HG03439 (cell line): ENCODE data around the gene HIPK2.
"Not testable (repeated sequence)": the region's sequence is repeated elsewhere in the genome, so short reads cannot be mapped to it uniquely, and the experiment has no call there.

Experiments
- ATAC-seq: cut with Tn5 transposase; IDR thresholded peaks from one replicate; pipeline ENCODE4 v1.9.1; 2021; ENCODE audit warnings: mild to moderate bottlenecking, moderate library complexity; ENCODE audit not compliant: unreplicated experiment

HIPK2 gene

DNA sequence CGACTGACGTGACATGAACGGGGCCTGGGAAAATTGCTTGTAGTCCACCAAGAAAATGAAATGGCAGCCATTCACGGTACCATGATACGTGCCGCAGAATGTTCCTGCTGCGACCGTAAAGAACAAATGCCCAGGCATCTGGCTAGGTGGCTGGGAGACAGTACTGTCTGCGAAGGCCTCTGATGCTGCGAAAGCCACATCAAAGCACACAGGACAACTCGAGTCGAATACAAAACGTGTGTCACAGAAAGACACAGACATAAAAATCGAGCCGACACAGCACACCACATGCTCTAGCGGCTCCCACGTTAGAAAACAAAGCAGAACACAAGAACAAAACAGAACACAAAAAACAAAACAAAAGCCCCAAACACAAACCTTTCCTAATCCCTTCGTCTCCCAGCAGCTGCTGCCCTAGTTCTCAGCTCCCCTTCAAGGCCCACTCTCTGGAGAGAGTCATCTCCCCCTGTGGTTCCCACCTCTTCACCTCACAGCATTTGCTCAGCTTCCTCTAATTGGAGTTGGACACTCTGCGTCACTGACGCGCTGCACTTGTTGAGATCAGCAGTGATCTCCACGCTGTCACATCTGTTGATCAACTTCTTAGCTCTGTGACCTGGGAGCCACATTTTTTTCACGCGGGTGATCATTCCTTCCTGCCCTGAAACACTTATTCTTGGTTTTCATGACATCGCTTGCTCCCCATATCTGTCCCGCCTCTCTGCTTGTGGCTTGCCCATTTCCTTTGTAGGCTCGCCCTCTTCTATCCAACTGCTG, 142.1 kb downstream of the HIPK2 start:
- no peak for ATAC-seq

DNA sequence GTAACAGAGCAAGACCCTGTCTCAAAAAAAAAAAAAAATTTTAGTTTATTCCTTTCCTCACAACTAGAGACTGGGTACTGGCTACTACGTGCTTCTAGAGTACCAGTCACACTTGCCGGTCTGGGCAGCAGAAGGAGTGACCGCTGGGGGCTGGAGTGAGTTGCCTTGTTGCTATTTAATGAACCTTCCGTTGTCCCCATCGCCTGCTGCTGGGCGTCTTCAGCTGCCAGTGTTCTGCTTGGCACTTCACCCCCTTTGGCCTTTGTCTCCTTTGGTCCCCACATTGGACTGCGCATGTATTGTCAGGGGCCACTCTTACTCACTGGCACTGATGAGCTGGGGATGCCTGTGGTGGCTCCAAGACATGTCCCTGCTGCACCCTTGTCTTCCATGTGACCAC, 143.7 kb downstream of the HIPK2 start:
- no peak for ATAC-seq

- ATAC-seq, result no peak
Observed at GRCh38 chr7:139631520-139632031, 146.2 kb downstream of the HIPK2 start.

- ATAC-seq, result no peak
Observed at GRCh38 chr7:139630643-139631519, 146.9 kb downstream of the HIPK2 start.

- no peak for ATAC-seq
Observed at GRCh38 chr7:139629392-139630082, 148.3 kb downstream of the HIPK2 start.

DNA sequence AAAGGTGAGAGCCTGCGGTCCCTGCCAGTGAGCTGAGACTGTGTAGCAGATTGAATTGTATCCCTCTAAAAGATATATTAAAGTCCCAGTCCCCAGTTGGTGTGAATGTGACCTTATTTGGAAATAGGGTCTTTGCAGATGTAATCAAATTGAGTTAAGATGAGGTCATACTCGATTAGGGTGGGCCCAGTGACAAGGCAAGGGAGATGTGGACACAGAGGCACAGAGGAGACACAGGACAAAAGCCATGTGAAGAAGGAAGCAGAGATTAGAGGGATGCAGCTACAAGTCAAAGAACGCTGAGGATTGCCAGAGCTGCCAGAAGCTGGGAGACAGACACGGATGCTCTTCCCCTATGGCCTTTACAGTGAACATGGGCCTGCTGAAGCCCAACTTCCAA, 150.0 kb downstream of the HIPK2 start:
- ATAC-seq, result no peak

DNA sequence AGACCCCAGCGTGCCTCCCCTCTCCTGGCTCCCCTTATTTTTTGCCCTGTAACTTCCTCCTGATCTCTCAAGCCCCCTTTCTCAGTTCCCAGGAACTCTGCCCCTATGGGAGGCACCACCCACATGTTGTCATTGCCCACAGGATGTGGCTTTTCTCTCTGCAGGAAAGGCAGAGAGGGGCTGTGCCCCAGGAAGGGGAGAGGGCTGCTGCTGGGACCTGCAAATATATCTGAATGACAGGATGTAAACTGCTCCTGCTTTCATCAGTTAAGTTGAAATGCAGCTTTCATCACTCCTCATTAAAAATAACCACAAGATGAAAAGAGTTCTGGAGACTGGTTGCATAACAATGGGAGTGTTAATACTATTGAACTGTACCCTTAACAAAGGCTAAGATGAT, 151.0 kb downstream of the HIPK2 start:
- ATAC-seq, result no peak

DNA sequence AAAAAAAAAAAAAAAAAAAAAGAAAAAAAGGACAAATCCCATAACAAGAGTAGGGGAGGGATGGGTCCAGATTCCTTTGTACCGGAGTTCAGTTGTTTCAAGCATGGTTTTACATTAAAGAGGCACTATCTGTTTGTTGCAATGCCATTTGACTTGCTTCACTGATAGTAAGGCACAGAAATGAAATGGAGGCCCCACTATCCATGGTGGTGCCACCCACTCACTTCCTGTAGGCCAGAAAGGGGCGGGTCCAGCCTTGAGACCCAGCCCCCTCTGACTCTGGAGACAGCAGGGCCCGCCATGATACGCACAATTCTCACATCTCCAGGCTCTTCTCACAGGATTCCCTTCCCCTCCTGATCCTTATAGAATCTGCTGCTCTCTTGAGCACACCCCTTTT, 154.3 kb downstream of the HIPK2 start:
- ATAC-seq, result no peak

GRCh38 chr7:139620676-139621344, 157.0 kb downstream of the HIPK2 start:
- no peak for ATAC-seq

- no peak for ATAC-seq
Observed at GRCh38 chr7:139619367-139619657, 158.5 kb downstream of the HIPK2 start.

GRCh38 chr7:139618482-139619366, 159.1 kb downstream of the HIPK2 start:
- no peak for ATAC-seq

GRCh38 chr7:139617074-139617473, 160.7 kb downstream of the HIPK2 start:
- no peak for ATAC-seq

- ATAC-seq, result no peak
Observed at GRCh38 chr7:139614886-139615285, 162.9 kb downstream of the HIPK2 start.

DNA sequence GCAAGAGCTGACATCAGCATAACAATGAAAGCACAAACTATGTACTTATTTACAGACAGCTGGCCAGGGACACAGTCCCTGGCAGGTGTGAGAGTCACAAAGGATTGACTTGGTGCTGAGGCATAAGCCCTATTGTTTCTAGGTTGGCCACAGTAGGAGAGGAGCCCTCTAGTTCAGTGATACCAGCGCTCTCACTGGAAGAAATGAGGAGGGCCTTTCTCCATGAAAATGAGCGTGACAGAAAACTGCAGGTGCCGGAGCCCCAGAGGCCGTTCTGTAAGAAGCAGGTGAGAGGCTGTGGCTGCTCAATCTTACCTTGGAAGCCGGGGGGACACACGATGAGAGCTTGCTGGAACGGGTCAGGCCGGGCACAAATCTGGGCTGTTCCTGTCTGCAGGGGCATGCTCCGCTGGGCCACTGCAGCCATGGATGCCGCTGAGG, 163.8 kb downstream of the HIPK2 start:
- ATAC-seq, result no peak

DNA sequence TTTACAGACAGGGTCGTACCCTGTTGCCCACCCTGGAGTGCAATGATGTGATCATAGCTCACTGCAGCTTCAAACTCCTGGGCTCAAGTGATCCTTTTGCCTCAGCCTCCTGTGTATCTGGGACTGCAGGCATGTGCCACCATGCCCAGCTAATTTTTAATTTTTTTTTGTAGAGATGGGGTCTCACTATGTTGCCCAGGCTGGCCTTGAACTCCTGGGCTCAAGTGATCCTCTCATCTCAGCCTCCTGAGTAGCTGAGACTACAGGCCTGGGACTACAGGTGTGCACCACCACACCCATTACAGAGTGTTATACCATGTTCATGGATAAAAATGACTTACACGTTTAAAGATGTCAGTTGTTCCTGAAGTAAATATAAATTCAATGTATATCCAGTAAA, 166.2 kb downstream of the HIPK2 start:
- ATAC-seq, result not testable (repeated sequence)

GRCh38 chr7:139610595-139610994, 167.2 kb downstream of the HIPK2 start:
- no peak for ATAC-seq

- ATAC-seq, result no peak
Observed at GRCh38 chr7:139603896-139604295, 173.9 kb downstream of the HIPK2 start.

DNA sequence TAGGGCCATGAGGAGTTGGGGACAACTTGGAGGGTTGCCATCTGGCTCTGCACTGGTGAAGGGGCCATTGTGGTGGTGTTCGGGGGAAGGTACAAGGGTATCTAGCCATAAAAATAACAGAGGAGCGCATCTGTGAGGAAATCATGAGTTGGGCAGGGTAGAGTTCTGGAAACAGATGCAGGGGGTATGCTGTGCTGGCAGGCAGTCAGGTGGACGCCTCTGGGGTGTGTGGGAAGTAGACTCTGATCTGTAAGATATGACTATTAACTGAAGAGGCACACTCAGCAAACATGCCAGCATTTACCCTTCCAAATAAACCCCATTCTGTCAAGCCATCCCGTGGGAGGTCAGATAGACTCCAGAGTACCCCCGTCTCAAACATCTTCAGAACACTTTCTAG, 174.5 kb downstream of the HIPK2 start:
- no peak for ATAC-seq

DNA sequence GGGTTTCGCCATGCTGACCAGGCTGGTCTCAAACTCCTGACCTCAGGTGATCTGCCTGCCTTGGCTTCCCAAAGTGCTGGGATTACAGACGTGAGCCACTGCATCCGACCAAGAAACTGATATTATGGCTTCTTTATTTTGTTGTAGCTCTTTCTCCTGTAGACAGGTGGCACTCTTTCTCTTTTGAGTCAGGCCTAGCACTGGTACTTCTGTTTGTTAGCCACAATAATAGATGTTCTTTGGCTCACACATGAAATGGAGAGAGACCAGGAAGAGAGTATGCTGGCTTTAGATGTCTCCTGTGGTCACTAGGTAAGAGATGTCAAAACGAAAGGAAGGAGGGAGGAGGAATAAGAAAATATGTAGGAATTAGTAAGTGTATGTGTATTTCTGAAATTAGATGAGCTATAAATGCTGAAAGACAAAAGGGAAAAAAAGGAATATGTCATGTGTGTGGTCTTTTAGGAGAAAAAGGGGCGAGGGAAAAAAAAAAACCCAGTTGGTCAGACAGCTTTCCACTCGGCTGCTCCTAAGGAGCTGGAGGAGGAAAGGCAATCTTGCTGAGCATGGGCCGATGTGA, 175.6 kb downstream of the HIPK2 start:
- ATAC-seq, result no peak

GRCh38 chr7:139601176-139601575, 176.6 kb downstream of the HIPK2 start:
- ATAC-seq, result no peak
